Mucosa of rectum (tissue), 2 donors: ENCODE results near the gene SLC4A8.

ENCODE experiments used
- H3K27ac ChIP-seq, 2 donors: one replicate each; pipeline ENCODE4 v1.7.0; 2013; ENCODE audit warnings: inconsistent platforms in 2 of 2, low read depth in 2 of 2, low read length in 2 of 2
- H3K27me3 ChIP-seq, 2 donors: one replicate each; pipeline ENCODE4 v1.7.0; 2013; ENCODE audit warnings: low read length in 2 of 2; ENCODE audit not compliant: control insufficient read depth in 2 of 2, insufficient read depth in 2 of 2
- H3K36me3 ChIP-seq, 2 donors: one replicate each; pipeline ENCODE4 v1.7.0; 2013; ENCODE audit warnings: low read length in 2 of 2; ENCODE audit not compliant: control insufficient read depth in 2 of 2, insufficient read depth in 2 of 2
- H3K4me1 ChIP-seq, 2 donors: one replicate each; pipeline ENCODE4 v1.7.0; 2013; ENCODE audit warnings: low read length in 2 of 2, mild to moderate bottlenecking in 1 of 2; ENCODE audit not compliant: control insufficient read depth in 2 of 2, insufficient read depth in 2 of 2
- H3K4me3 ChIP-seq, 2 donors: one replicate each; pipeline ENCODE4 v1.7.0; 2013; ENCODE audit warnings: low read length in 2 of 2
- H3K9ac ChIP-seq, 2 donors: one replicate each; pipeline ENCODE4 v1.7.0; 2013; ENCODE audit warnings: low read length in 2 of 2, low read depth in 1 of 2, mild to moderate bottlenecking in 1 of 2
- H3K9me3 ChIP-seq, 2 donors: one replicate each; pipeline ENCODE4 v1.7.0; 2013; ENCODE audit warnings: low read length in 2 of 2; ENCODE audit not compliant: control insufficient read depth in 2 of 2
- donor health status: healthy.
- donor health status: Normal muscosa, but diverticular disease.

The SLC4A8 gene

GRCh38 chr12:51470116-51470515 lies 45.5 kb downstream of the SLC4A8 start:
- Histone ChIP-seq H3K27me3 (no peaks in the 10 kb centered on the region), H3K36me3 (no peaks in the 10 kb centered on the region), H3K9ac (no peak overlapping the region), H3K4me1 (no peaks in the 10 kb centered on the region), H3K27ac (no peak overlapping the region), H3K9me3 (no peaks in the 10 kb centered on the region), H3K4me3 (no peak overlapping the region)

- Histone ChIP-seq H3K9ac (no peak overlapping the region), H3K4me3 (no peak overlapping the region), H3K4me1 (no peaks in the 10 kb centered on the region), H3K27me3 (no peaks in the 10 kb centered on the region), H3K27ac (no peak overlapping the region), H3K36me3 (no peaks in the 10 kb centered on the region), H3K9me3 (no peaks in the 10 kb centered on the region)
These were observed 46.7 kb downstream of the SLC4A8 start for GRCh38 chr12:51471111-51471864.

GRCh38 chr12:51472984-51473383 lies 48.4 kb downstream of the SLC4A8 start:
- Histone ChIP-seq H3K4me3 (no peak overlapping the region), H3K27me3 (no peaks in the 10 kb centered on the region), H3K4me1 (no peaks in the 10 kb centered on the region), H3K9me3 (no peaks in the 10 kb centered on the region), H3K9ac (no peak overlapping the region), H3K36me3 (no peaks in the 10 kb centered on the region), H3K27ac (no peak overlapping the region)

- Histone ChIP-seq H3K9ac (no peak overlapping the region), H3K27ac (no peak overlapping the region), H3K27me3 (no peaks in the 10 kb centered on the region), H3K9me3 (no peaks in the 10 kb centered on the region), H3K4me1 (no peaks in the 10 kb centered on the region), H3K4me3 (no peak overlapping the region), H3K36me3 (no peaks in the 10 kb centered on the region)
These were observed 49.3 kb downstream of the SLC4A8 start for GRCh38 chr12:51473947-51474346.

GRCh38 chr12:51475543-51475942 lies 50.9 kb downstream of the SLC4A8 start:
- Histone ChIP-seq H3K9me3 (no peaks in the 10 kb centered on the region), H3K36me3 (no peaks in the 10 kb centered on the region), H3K4me3 (no peak overlapping the region), H3K9ac (no peak overlapping the region), H3K27ac (no peak overlapping the region), H3K27me3 (no peaks in the 10 kb centered on the region), H3K4me1 (no peaks in the 10 kb centered on the region)

GRCh38 chr12:51480978-51481377 lies 56.3 kb downstream of the SLC4A8 start:
- H3K4me3 ChIP-seq = no peak overlapping the region
- no peaks in the 10 kb centered on the region for H3K36me3 ChIP-seq
- H3K27me3 ChIP-seq = no peaks in the 10 kb centered on the region
- no peak overlapping the region for H3K27ac ChIP-seq
- H3K4me1 ChIP-seq = no peaks in the 10 kb centered on the region
- H3K9ac ChIP-seq = no peak overlapping the region
- no peaks in the 10 kb centered on the region for H3K9me3 ChIP-seq

GRCh38 chr12:51482929-51483697 lies 58.5 kb downstream of the SLC4A8 start:
- Histone ChIP-seq H3K27ac (no peak overlapping the region), H3K4me1 (no peaks in the 10 kb centered on the region), H3K27me3 (no peaks in the 10 kb centered on the region), H3K36me3 (no peaks in the 10 kb centered on the region), H3K4me3 (no peak overlapping the region), H3K9ac (no peak overlapping the region), H3K9me3 (no peaks in the 10 kb centered on the region)

GRCh38 chr12:51484119-51484518 lies 59.5 kb downstream of the SLC4A8 start:
- Histone ChIP-seq H3K27me3 (no peaks in the 10 kb centered on the region), H3K9me3 (no peaks in the 10 kb centered on the region), H3K36me3 (no peaks in the 10 kb centered on the region), H3K4me1 (no peaks in the 10 kb centered on the region), H3K27ac (no peak overlapping the region), H3K9ac (no peak overlapping the region), H3K4me3 (no peak overlapping the region)

- Histone ChIP-seq H3K9ac (no peak overlapping the region), H3K4me1 (no peaks in the 10 kb centered on the region), H3K9me3 (no peaks in the 10 kb centered on the region), H3K36me3 (no peaks in the 10 kb centered on the region), H3K27me3 (no peaks in the 10 kb centered on the region), H3K27ac (no peak overlapping the region), H3K4me3 (no peak overlapping the region)
These were observed 63.6 kb downstream of the SLC4A8 start for GRCh38 chr12:51488281-51488680.

GRCh38 chr12:51493281-51493680 lies 68.7 kb downstream of the SLC4A8 start:
- H3K27me3 ChIP-seq = no peaks in the 10 kb centered on the region
- H3K4me3 ChIP-seq = no peak overlapping the region
- H3K27ac ChIP-seq = no peak overlapping the region
- no peaks in the 10 kb centered on the region for H3K36me3 ChIP-seq
- no peaks in the 10 kb centered on the region for H3K4me1 ChIP-seq
- H3K9me3 ChIP-seq = peaks cover 0 to 2% of the 10 kb centered on the region in 2 donors
- H3K9ac ChIP-seq = no peak overlapping the region
